NCI-H2029 treated with DMSO at 0.1 percent for 48 hours (cell line): Measurements from ENCODE around the gene CNTFR.

Source experiments
- DNase-seq: peaks from one replicate; lab custom pipeline; 2025; lab: John Stamatoyannopoulos, UW

CNTFR gene

DNA sequence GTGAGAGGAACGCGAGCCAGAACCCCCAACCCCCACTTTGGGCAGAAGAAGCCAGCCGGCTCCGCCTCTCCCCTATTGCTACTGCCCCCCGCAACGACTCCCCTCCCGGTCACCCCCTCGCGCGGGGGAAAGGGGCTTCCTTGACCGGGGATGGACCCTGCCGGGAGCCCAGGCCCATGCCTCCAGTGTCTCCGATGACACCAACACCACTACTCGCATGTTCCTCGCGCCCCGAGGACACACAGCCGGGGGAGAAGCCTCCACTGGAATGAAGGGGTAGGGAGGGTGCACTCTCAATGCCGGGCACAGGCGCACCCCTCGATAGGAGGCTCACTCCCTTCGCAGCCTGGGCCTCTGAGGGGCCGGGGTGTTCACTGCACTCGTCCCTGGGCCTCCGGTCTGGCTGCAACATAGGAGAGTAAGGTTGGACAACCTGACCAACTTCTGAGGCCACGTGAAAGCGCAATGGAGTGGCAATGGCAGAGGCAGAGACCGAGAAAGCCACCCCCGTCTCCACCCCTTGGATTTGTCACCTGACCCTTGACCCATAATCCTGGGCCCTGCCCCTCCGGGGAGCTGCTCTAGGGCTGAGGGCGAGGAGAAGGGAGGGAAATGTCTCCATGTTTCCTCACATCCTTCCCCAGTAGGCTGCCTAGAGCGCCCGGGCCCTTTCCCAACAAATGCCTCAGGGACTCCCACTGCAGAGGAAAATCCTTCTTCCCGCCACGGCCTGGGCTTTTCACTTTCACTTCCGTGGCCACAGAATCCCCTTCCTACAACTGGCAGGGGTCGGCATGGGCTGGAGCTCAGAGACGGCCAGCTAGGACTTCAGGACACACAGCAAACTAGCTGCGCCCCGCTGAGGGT, 1.1 kb upstream of the CNTFR start:
- no peak for DNase-seq

DNA sequence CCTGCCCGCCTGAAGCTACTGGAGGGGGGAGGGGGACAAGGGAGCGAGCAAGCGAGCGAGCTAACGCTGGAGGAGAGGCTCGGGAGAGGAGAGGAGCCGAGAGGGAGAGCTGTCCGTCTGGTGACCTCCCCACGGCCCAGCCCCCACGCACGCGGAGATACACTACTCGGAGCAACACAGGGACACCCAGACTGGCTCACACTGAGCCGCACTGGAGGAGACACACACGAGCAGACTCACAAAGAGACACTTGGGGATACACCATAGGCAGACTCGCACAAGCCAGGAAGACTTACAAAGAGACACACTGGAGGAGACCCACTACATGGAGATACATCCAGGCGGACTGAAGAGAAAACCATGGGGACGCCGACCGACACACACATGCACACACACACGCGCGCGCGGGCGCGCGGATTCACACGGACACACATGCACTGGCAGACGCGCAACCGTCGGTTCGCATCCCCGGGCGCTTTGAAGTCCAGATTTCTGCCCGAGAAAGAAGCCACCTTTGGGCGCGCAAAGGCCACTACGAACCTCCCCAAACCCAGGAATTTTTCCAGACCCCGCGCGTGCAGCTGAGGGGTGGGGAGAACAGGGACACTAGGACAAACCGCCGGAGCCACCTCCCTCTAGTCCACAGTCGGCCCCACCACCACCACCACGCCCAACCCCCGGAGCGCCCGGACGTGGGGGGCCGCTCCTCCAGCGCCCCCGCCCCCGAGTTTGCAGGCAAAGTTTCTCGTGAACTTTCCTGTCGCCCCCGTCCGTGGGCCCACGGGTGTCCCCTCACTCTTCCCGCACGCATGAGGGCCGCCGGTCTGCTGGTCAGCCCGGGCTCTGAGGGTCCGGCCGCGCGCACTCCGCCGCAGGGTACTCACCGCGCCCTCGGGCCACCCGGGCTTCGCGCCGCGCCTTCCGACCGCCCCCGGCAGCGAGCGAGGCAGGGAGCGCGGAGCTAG, 571 bp downstream of the CNTFR start:
- DNase-seq = no peak

DNA sequence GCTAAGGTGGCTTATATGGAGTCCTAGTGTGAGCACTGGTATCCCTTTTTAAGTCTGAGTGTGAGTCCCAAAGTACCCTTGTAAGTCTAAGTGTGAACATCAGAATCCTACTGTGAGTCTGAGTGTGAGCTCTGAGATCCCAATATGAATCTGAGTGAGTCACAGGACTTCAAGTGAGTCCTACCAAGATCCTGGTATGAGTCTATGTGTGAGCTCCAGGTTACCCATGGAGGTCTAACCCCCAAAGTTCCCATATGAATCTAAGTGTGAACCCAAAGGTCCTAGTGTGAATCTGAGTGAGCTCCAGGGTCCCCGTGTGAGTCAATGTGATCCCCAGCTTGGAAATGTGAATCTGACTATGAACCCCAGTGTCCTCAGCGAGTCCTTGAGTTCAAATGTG, 2.3 kb downstream of the CNTFR start:
- DNase-seq = no peak

DNA sequence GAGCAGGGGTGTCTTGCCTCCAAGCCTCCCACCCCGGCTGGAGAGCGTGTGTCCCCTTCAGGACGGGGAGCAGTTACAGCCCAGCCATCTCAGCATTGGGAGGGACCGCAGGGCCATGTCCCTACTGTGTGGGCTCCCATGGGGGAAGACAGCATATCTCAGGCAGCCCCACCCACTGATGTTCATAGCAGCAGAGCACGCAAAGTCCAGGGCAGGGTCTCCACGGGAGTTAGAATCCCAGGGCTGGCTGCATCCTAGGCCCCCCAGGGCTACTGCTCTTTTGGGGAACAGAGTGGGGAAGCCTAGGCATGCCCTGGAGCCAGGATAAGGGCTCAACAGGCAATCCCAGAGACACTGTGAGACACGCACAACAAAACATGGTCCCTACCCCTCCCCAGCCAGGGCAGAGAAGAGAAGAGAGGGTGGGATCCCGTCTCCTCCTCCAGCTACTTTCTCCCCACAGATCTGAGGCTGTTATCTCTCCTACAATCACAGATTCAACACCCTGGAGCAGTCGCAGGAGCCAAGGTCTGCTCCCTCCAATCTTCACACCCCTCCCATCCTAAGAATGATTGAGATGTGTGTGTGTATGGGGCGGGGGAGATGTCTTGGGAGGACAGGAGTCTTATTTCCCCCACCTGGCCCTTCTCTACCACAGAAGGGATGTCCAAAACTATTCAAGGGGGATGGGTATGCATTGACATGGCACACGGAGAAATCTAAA, 3.4 kb downstream of the CNTFR start:
- DNase-seq = no peak

- no peak for DNase-seq
Observed at GRCh38 chr9:34584970-34585369, 4.6 kb downstream of the CNTFR start.

GRCh38 chr9:34582787-34583186, 6.7 kb downstream of the CNTFR start:
- DNase-seq = no peak

- DNase-seq = no peak
Observed at GRCh38 chr9:34581318-34581717, 8.2 kb downstream of the CNTFR start.

GRCh38 chr9:34580358-34580757, 9.2 kb downstream of the CNTFR start:
- no peak for DNase-seq

DNA sequence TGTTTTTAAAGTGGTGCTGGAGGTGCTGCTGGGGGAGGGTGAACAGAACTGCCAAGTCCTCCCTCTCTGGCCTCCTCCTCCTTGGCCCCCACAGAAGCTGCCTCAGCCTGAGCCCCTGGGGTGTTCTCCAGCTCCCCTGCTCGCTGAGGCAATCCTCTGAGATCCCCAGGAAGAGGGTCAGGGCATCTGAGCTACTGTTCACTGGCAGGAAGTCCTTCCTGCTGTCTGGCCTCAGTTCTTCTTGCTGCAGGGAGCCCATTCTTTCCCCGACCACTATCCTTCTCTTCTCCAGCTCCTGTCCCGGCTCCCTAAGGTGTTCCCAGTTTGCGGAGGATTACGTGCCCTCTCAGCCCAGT, 9.7 kb downstream of the CNTFR start:
- DNase-seq = no peak

DNA sequence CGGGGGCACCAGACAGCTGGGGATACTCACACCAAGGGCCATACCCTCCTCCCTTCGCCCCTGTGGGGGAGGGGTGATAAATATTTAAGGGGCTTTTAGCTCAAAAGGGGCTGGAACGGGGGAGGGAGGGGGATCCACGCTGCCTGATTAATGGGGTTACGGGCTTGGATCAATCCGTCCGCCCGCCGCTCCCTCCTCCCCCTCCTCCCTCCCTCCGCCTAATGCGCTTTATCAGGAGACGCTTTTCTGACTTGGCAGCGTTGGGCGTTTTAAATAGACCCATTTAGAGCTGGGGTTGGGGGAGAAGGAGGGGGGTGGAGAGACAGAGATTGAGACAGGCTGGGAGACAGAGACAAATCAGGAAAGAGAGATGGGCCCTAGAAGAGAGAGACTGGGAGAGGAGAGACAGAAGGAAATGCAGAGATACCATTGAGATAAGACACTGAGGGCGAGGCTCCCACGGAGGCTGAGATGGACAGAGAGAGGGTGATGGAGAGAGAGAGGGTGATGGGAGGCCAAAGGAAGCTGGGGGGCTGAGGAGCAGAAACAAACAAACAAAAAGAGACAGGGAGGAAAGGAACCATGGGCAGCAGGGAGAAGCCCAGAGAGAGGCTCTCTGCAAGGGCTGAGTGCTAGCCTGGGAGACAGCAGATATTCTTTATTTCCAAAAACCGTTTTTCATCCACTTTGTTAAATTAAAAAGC, 10.3 kb downstream of the CNTFR start:
- no peak for DNase-seq

DNA sequence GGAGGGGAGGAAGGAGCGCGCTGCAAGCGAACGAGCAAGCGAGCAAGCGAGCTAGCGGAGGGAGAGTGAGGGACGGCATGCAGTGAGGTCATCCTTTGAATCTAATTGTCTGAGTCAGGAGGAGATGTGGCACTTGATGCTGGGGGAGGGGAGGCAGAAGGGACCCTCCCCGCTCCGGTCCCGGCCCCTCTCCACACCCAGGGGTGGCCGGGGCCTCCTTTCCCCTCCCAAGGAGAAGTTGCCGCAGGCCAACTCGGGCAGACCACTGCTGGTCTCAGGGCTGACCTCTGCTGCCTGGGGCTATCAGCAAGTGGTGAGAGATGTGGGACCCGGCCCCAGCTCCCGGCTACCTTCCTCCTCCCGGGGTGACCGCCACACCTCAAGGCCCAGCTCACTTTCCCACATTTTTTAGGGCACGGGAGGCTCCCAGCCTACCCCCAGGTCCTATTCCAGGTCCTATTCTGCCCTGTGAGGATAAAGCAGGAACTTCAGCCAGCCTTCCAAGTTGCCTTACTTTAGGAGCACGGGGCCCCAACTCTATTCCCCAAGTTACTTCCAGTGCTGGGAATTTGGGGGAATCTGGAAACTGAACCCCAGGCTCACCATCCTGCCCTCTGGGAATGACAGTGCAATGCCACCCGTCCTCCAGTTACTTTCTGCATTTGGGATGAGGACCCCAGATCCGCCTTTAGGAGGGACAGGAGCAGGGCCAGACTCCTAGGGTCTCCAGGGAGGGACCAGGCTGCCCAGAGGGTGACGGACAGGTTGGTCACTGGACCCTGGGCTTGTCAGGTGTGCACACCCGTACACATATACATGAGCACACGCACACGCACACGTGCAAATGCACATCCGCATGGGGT, 11.1 kb downstream of the CNTFR start:
- no peak for DNase-seq

DNA sequence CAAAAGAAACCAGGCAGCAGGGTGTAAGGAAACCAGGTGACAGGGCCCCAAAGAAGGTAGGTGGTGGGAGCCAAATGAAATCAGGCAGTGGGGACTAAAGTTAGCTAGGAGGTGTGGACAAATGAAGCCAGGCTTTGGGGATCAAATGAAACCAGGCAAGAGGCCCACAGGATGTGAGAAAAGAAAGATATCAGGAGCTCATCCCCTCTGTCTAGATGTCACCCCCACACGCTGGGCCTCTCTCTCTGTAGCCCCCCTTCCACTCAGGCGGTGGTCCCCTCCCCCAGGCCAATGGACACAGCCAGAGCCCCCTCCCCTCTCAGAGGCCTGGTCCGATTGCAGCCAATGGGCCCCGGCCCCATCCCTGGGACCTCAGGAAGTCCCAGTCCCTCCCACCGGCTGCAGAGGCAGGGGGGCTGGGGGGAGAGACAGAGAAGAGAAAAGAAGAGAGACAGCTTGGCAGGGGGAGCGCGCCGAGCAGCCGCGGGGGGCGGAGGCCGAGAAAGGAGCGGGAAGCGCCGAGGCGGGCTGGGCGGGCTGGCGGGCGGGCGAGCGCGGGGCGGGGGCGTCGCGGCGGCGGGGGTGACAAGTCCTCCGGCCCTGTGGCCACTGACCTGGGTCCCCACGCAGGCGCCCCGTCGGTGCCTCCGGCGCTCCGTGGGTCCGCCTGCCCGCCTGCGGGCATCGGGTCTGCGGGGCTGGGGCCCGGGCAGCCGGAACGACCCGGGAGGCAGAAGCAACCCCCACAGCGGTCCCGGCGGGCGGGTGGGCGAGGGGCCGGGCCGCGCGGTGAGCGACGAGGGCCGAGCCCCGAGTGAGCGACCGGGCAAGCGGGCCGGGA, 11.9 kb downstream of the CNTFR start:
- no peak for DNase-seq

DNA sequence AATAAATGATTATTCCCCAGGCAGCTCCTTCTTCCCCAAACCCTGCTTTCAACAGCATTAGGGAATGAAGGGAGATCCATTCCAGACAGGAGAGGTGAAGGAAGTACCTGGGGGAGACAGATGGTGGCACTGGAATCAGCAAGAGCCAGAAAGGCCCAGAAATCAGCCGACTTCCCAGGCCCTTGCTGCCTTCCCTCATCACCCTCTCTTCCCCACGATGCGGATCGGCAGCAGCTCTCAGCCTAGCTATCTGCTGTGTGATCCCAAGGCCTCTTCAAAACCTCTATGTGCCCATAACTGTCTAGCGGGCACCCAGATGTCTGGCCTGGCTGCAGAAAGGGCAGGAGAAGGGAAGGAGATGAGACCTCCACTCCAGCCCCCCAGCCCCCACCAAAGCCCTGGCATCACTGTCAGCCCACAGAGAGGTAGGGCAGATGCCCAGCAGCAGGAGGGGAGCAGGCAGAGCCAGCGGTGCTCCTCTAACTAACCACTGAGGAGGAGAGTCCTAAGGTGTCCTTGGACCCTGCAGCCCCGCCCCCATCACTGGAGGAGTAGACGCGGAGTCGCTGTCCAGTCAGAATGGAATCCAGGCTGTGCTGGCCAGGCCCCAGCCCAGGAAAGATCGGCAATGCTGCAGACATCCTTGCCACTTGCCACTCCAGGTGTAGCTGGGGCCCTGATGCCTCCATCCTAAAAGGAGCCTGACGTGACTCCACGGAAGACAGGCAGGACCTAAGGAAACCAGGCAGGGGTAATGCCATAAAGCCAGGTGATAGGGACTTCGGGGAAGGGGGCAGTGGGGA, 12.7 kb downstream of the CNTFR start:
- DNase-seq = no peak

DNA sequence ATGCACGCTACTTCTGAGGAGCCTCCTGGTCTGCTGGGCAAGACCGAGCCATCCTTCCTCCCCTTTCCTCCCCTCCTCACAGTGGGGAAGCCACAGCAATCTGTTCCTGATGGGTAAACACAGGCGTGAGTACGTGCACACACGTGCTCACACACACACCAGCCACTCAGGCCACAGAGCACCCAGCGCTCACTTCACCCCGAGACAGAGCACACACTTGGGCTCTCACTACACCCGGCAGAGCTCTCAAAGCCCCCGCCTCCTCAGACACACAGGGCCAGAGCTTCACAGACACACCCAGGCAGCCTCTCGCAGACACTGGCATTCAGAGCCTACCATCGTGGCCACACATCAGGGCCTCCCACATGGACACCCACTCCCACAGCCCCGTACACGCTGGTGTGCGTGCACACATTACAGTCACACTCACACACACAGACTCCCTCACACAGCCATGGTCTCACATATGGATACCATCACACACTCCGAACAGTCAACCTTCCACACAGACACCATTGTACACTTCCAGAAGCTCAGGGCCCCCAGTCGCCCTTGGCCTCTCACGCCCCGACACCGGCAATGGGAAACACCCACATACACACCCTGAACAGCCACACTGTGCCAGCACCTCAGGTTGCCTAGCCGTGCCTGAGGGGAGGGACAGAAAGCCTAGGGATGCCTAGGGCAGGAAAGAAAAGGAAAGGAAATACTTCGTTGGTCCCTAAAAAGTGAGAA, 13.5 kb downstream of the CNTFR start:
- no peak for DNase-seq

DNA sequence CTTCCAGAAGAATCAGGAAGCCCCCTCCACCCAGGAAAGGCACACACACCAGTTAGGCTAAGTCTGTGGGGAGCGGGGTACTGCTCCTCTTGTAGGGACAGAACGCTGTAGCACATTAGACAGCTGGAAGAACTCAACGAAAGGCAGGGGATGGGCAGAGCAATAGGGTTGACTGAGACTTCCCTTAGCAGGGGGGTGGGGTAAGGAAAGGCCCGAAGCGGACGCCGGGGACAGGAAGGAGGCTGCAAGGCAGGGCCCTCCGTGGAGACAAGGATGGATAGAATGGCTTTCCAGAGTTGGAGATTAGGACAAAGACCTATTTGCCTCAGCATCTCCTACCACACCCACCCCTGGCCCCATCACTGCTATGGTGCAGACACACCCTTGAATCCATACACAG, 14.3 kb downstream of the CNTFR start:
- no peak for DNase-seq

DNA sequence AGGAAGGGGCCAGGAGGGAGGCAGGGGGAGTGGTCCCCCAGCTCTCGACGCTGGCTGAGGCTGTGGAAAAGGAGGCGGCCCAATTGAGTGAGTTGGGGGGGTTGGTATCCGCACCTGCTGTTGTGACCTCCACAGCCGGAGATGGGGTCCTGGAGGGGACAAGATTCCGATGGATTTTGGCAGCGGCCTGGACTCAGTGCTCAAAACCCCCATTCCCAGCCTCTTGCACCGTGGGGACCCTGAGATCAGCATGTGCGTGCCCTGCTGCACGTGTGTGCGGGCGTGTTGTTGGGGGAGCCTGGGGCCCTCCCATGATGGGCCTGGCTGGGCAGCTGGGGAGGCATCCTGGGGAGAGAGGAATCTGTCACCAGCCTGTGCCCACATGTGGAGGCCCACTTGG, 15.0 kb downstream of the CNTFR start:
- no peak for DNase-seq

GRCh38 chr9:34573599-34574325, 15.8 kb downstream of the CNTFR start:
- no peak for DNase-seq

- DNase-seq = no peak
Observed at GRCh38 chr9:34572628-34573027, 16.9 kb downstream of the CNTFR start.
